Measurements from ENCODE around the gene IFT43. TPM values are rescaled to one million over a fixed set of nuclear protein-coding genes. Genes with fewer than 3 reads are reported as not detected.

The IFT43 gene
- total and polyA plus RNA-seq, 9 of the 15 experiments (the other 6 are each of a cell fraction or from before 2014, with no cell fraction given), result 4.9 to 12.8 (median 8.0) TPM

DNA sequence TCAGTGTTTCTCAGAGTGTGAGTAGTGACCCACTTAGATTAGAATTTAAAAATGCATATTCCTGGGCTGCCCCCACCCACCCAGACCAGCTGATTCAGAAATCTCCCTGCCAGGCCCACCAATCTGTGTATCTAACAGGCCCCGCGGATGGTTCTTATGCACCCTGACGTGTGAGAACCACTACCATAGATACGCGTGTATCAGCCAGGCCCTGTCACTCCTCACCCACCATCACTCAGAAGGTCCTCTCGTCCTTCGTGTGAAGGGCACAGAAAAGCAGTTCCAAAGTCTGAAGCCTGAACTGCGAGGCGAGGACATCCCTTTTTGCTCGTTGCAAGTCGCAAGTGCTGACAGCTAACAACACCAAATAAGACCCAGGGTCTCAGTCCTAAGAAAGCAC is 72.4 kb downstream of the IFT43 start:
- Histone ChIP-seq H3K9ac (ENCODE audit: insufficient read depth in 1 of 2, low read depth in 2 of 2, low read length in 2 of 2) (no peak overlapping the region), H3K4me1 (replicated peaks in 1 of 2; ENCODE audit: control insufficient read depth in 2 of 2, insufficient read depth in 2 of 2, low read length in 2 of 2) (no peaks in the 10 kb centered on the region), H3K9me3 (replicated peaks; ENCODE audit: control insufficient read depth, insufficient read depth, low read depth, low read length) (no peaks in the 10 kb centered on the region), H4K20me1 (replicated peaks; ENCODE audit: control insufficient read depth, insufficient read depth, low read length) (no peaks in the 10 kb centered on the region), H3K9me1 (ENCODE audit: control insufficient read depth, insufficient read depth, low read length) (no peaks in the 10 kb centered on the region), H3K27me3 (ENCODE audit: control insufficient read depth in 2 of 2, insufficient read depth in 2 of 2, low read length in 2 of 2) (no peaks in the 10 kb centered on the region), H2AFZ (ENCODE audit: low read depth, low read length) (no peak overlapping the region), H3K4me2 (ENCODE audit: insufficient read depth, low read length) (no peak overlapping the region), H3K27ac (ENCODE audit: extremely low read depth, low read depth, low read length) (no peak overlapping the region), H3K4me3 (no peak overlapping the region), H3K79me2 (ENCODE audit: control insufficient read depth, insufficient read depth, low read length) (no peaks in the 10 kb centered on the region), H3K36me3 (ENCODE audit: control insufficient read depth, insufficient read depth, low read length) (no peaks in the 10 kb centered on the region)
- no peak for ATAC-seq
- POLR2A ChIA-PET, result interaction anchor here (0.8 kb wide), 1 partner anchor 593 kb away, joined by 3 read pairs; no protein-coding TSS in a partner anchor
- 18% methylated on average over 11 of the region's 11 CpGs for WGBS (ENCODE audit: insufficient coverage, low coverage, missing lambda C conversion rate)
- no peak for DNase-seq (ENCODE audit: extremely low read depth in 1 of 4, low spot score in 3 of 4)
- CTCF ChIA-PET (ENCODE audit: low intra/inter-chr PET ratio), result no interaction called here
- intact Hi-C loops (cut with micrococcal nuclease) (loop anchor here (10.0 kb wide), 1 partner anchor 487 kb away; no protein-coding TSS in a partner anchor), in situ Hi-C loops (cut with MboI) (loop anchor here (10.0 kb wide), 2 partner anchors 317 to 597 kb away; partner anchors contain the start of gene ESRRB)
- BruUV-seq (replicated peaks), result no TSS peak
- FAIRE-seq, result no peak
- TF ChIP-seq HNRNPL (IDR thresholded peaks at IDR 0.05; ENCODE audit: low read depth, low read length) (no peak), ARNT (IDR thresholded peaks at IDR 0.05) (no peak), FOXJ3 (CRISPR knock-in tag; IDR thresholded peaks at IDR 0.05) (no peak), EGR1 (conservative IDR thresholded peaks at IDR 0.05) (no peak), ZNF121 (CRISPR knock-in tag; conservative IDR thresholded peaks at IDR 0.05) (no peak), CBX2 (IDR thresholded peaks at IDR 0.05; ENCODE audit: insufficient read depth, low read length, poor library complexity, severe bottlenecking) (no peak), CREM (IDR thresholded peaks at IDR 0.05; ENCODE audit: low read depth) (no peak), NEUROD1 (IDR thresholded peaks at IDR 0.05; ENCODE audit: borderline replicate concordance, low read depth, low read length, partially characterized antibody) (no peak), RFX7 (CRISPR knock-in tag; IDR thresholded peaks at IDR 0.05) (no peak), RB1 (IDR thresholded peaks at IDR 0.05; ENCODE audit: low read depth) (no peak), SIX5 (IDR thresholded peaks at IDR 0.05; ENCODE audit: borderline replicate concordance in 1 of 2, insufficient read depth in 1 of 2, low read depth in 1 of 2, low read length in 2 of 2) (no peak)
- TF ChIP-seq, protein P1, sequence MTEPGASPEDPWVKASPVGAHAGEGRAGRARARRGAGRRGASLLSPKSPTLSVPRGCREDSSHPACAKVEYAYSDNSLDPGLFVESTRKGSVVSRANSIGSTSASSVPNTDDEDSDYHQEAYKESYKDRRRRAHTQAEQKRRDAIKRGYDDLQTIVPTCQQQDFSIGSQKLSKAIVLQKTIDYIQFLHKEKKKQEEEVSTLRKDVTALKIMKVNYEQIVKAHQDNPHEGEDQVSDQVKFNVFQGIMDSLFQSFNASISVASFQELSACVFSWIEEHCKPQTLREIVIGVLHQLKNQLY (CRISPR knock-in tag; conservative IDR thresholded peaks at IDR 0.05), result no peak
- TF ChIP-seq, protein P2, sequence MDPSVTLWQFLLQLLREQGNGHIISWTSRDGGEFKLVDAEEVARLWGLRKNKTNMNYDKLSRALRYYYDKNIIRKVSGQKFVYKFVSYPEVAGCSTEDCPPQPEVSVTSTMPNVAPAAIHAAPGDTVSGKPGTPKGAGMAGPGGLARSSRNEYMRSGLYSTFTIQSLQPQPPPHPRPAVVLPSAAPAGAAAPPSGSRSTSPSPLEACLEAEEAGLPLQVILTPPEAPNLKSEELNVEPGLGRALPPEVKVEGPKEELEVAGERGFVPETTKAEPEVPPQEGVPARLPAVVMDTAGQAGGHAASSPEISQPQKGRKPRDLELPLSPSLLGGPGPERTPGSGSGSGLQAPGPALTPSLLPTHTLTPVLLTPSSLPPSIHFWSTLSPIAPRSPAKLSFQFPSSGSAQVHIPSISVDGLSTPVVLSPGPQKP (CRISPR knock-in tag; IDR thresholded peaks at IDR 0.05), result no peak
- TF ChIP-seq, protein P3, sequence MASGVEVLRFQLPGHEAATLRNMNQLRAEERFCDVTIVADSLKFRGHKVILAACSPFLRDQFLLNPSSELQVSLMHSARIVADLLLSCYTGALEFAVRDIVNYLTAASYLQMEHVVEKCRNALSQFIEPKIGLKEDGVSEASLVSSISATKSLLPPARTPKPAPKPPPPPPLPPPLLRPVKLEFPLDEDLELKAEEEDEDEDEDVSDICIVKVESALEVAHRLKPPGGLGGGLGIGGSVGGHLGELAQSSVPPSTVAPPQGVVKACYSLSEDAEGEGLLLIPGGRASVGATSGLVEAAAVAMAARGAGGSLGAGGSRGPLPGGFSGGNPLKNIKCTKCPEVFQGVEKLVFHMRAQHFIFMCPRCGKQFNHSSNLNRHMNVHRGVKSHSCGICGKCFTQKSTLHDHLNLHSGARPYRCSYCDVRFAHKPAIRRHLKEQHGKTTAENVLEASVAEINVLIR (CRISPR knock-in tag; IDR thresholded peaks at IDR 0.05), result no peak
- TF ChIP-seq, protein P4, sequence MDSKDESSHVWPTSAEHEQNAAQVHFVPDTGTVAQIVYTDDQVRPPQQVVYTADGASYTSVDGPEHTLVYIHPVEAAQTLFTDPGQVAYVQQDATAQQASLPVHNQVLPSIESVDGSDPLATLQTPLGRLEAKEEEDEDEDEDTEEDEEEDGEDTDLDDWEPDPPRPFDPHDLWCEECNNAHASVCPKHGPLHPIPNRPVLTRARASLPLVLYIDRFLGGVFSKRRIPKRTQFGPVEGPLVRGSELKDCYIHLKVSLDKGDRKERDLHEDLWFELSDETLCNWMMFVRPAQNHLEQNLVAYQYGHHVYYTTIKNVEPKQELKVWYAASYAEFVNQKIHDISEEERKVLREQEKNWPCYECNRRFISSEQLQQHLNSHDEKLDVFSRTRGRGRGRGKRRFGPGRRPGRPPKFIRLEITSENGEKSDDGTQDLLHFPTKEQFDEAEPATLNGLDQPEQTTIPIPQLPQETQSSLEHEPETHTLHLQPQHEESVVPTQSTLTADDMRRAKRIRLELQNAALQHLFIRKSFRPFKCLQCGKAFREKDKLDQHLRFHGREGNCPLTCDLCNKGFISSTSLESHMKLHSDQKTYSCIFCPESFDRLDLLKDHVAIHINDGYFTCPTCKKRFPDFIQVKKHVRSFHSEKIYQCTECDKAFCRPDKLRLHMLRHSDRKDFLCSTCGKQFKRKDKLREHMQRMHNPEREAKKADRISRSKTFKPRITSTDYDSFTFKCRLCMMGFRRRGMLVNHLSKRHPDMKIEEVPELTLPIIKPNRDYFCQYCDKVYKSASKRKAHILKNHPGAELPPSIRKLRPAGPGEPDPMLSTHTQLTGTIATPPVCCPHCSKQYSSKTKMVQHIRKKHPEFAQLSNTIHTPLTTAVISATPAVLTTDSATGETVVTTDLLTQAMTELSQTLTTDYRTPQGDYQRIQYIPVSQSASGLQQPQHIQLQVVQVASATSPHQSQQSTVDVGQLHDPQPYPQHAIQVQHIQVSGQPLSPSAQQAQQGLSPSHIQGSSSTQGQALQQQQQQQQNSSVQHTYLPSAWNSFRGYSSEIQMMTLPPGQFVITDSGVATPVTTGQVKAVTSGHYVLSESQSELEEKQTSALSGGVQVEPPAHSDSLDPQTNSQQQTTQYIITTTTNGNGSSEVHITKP (IDR thresholded peaks at IDR 0.05; ENCODE audit: partially characterized antibody), result no peak

Data from K562 (cell line).